Coronary artery (tissue), 2 donors: ENCODE measurements around the gene COMMD7.

Experiments used
- DNase-seq: peaks from one replicate; pipeline ENCODE4 v3.0.0-alpha.2; 2017; ENCODE audit warnings: low spot score
- H3K27ac ChIP-seq, 2 donors: fragments of 200-600 bp; sonication (generic); one replicate each; pipeline ENCODE4 v1.5.1; 2016 to 2019
- H3K4me3 ChIP-seq: fragments of 200-600 bp; sonication (generic); 2 replicates; pipeline ENCODE4 v1.5.1; 2016; ENCODE audit warnings: mild to moderate bottlenecking, moderate library complexity
- TF ChIP-seq, protein P1 (sequence below): fragments of 200-600 bp; sonication (generic); IDR thresholded peaks from one replicate; pipeline ENCODE4 v1.5.1; 2019; ENCODE audit warnings: antibody characterized with exemption

The COMMD7 gene

DNA sequence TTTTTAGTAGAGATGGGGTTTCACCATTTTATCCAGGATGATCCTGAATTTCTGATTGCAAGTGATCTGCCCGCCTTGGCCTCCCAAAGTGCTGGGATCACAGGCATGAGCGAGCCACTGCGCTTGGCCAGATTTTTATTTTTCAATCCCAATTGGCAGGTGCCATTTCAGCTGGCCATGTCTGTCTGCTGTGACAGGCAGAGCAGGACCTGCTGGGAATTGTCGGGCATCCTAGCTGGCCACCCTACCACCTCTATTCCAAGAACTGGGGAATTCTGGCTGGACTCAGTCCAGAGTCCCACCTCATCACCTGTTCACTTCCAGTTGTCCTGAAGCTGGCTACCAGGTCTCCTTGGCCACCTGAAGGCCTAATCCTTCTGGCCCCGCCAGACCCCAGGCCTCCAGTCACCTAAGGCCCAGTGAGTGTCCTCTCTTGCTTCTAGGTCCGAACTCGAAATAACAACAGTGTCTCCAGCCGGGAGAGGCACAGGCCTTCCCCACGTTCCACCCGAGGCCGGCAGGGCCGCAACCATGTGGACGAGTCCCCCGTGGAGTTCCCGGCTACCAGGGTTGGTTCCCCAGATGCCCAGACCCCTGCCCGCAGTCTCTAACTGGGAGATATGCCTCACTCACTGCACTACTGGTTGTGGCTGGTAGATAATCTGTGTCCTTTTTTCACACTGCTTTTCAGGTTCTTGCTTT is 42.9 kb upstream of the COMMD7 start:
- TF ChIP-seq, protein P1, sequence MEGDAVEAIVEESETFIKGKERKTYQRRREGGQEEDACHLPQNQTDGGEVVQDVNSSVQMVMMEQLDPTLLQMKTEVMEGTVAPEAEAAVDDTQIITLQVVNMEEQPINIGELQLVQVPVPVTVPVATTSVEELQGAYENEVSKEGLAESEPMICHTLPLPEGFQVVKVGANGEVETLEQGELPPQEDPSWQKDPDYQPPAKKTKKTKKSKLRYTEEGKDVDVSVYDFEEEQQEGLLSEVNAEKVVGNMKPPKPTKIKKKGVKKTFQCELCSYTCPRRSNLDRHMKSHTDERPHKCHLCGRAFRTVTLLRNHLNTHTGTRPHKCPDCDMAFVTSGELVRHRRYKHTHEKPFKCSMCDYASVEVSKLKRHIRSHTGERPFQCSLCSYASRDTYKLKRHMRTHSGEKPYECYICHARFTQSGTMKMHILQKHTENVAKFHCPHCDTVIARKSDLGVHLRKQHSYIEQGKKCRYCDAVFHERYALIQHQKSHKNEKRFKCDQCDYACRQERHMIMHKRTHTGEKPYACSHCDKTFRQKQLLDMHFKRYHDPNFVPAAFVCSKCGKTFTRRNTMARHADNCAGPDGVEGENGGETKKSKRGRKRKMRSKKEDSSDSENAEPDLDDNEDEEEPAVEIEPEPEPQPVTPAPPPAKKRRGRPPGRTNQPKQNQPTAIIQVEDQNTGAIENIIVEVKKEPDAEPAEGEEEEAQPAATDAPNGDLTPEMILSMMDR: no peak
- Histone ChIP-seq H3K4me3 (no peak overlapping the region), H3K27ac (no peak overlapping the region)
- no peak for DNase-seq

DNA sequence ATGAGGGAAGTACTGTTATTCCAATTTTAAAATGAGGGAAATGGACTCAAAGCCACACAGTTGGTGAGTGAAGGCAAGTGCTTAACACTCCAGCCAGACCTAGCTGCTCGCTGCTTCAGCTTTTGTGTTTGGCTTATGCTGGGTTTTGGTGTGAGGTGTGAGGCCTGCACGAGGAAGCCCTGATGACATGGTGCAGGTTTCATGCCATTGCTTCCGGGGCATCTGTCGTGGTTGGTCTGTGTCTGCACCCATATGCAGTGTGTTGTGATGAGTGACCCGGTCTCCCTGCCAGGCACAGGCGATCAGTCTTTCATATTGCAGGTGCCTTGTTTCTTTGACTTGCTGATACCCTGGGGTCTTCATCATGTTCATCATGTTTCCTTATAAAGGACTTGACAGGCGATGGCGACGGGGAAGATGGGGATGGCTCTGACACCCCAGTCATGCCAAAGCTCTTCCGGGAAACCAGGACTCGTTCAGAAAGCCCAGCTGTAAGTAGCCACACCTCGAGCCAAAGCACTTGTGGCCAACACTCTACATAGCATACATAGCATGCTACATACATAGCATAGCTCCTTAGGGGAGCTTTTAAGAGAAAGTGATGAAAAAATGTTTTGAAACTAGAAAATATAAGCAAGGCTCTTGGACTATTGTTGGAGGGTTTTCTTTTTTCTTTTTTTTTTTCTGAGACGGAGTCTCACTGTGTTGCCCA is 41.3 kb upstream of the COMMD7 start:
- no peak overlapping the region for H3K4me3 ChIP-seq
- TF ChIP-seq, protein P1: no peak

DNA sequence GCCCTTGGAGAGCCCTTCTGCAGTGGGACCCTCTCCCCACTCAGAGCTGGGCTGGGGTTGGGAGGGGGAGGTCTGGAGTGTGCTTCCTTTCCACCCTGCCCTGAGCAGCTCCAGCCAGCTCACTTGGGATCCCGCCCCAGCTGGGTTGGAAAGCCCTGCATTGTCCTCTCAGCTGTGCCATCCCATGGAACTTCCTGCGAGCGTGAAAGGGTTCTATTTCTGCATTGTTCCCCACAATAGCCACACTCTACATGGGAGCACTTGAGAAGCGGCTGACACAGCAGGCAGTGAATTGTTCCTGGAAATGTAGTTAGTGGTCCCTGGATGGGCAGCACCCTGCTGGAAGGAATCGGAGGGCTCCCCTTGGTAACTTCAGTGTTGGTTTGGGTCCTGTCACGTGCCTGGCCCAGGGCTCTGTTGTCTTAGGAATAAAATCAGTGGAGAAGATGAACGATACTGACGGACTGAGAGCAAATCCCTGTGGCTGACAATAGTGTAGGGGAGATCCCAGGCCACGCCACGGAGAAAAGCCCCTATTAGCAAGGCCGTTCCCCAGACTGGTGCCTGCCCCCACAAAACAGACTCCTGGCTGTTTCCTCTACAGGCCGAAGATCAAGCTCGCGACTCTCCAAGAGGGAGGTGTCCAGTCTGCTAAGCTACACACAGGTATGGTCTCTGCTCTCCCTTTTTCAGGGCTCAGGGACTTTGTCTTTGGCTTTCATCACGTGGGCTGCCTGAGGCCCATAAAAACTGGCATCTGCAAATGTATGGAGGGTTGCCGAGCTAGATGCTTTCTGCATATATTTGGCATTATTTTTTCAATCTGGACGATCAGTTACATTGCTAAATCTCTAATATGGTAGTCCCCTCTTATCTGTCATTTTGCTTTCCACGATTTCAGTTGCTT is 37.7 kb upstream of the COMMD7 start:
- TF ChIP-seq, protein P1: no peak
- Histone ChIP-seq H3K27ac (no peak overlapping the region), H3K4me3 (no peak overlapping the region)
- DNase-seq: no peak

More for the DNA sequence above, 41.3 kb upstream of the COMMD7 start:
- no peak for DNase-seq
- no peak overlapping the region for H3K27ac ChIP-seq

DNA sequence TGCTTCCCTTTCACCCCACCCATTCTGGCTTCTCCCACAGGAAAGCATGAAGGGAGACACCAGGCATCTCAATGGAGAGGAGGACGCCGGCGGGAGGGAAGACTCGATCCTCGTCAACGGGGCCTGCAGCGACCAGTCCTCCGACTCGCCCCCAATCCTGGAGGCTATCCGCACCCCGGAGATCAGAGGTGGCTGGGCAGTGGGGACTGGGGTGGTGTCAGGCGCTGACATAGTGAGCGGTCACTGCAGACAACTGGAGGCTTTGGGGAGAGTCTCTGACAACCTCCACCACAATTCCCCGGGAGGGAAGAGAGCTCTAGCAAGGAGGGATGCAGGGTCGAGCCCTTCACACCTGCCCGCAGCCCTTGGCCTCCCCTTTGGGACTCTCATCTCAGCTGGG is 37.0 kb upstream of the COMMD7 start:
- no peak for DNase-seq
- no peak overlapping the region for H3K27ac ChIP-seq
- H3K4me3 ChIP-seq: no peak overlapping the region
- TF ChIP-seq, protein P1: no peak

DNA sequence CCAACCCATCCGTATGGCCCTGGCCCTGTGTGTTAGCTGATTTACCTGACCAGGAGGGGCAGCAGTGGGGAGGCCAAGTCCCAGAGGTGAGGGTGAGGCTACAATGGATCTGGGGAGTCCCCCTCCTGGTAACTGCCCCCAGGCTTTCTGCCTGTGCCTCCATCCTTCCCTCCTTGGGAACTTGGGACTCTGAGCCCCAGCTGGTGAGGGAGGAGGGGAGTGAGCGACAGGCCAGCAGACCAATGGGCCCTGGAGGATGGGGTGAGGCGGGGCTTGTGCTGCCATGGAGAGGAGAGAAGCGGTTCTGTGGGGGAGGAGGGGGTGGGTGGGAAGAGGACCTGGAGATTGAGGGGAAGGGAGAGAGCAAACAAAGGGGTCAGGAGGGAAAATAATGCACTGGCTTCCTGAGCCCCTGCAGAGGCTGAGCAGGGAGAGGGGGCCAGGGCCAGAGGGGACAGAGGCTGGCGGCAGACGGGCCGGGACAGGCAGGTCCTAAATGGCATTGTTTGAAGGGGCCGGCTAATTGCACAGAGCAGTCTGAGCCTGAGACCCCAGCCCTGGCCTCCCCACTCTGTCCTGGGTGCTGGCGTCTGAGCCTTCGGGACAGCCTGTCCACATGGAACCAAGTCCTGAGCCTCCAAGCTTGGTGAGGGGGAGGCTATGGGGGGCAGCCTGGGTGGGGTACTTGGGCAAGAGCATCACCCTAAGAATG is 36.4 kb upstream of the COMMD7 start:
- TF ChIP-seq, protein P1: no peak
- no peak for DNase-seq
- no peak overlapping the region for H3K4me3 ChIP-seq
- H3K27ac ChIP-seq: no peak overlapping the region

DNA sequence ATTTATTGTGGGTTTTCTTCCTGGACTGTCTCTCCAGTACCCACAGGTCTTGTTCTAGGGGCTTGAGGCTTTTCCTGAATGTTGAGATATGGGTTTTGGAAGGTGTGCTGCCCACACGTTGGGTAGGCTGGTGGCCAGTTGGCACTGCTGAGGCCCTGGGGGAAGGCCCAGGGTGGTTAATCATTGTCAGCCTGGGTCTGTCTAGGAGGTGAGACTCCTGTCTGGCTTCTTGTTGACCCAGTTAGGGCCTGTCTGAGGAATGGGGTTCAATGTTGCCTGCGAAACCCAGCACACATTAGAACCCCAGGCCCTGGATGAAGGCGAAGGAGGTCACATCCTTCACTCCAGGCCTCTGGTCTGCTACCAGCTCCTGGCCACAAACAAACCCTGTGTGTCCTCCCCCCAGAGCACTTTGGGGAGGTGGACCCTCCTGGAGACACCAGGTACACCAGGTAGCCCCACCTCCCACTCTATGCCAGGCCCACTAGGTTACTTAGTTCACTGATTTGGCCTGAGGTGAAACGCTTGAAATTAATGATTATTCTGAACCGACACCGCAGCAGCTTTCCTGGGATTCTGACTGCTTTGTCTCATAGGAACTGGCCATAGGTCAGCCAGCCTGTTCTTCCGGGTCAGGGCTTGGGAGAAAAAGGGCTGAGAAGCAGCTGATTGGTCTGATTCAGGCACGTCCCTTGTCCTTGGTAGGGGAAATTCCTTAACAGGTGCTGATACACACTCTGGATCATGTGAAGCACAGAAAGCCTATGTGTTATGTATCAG is 34.1 kb upstream of the COMMD7 start:
- Histone ChIP-seq H3K27ac (no peak overlapping the region), H3K4me3 (no peak overlapping the region)
- DNase-seq: no peak
- TF ChIP-seq, protein P1: no peak
